SU-DHL-6 (cell line): ENCODE measurements around the gene AQP4.

ENCODE experiments used
- EZH2phosphoT487 ChIP-seq: fragments of 200-600 bp; sonication (generic), shearing (Covaris generic); conservative IDR thresholded peaks from 2 replicates; pipeline ENCODE4 v1.6.1; 2018; ENCODE audit warnings: mild to moderate bottlenecking, antibody characterized with exemption, low read length, moderate library complexity, mixed read lengths
- TF ChIP-seq, protein P1 (sequence below): fragments of 200-600 bp; sonication (generic); IDR thresholded peaks from one replicate; pipeline ENCODE4 v1.5.1; 2017; ENCODE audit warnings: antibody characterized with exemption, mild to moderate bottlenecking, low read length, moderate library complexity; ENCODE audit not compliant: insufficient read depth, poor library complexity, severe bottlenecking

DNA sequence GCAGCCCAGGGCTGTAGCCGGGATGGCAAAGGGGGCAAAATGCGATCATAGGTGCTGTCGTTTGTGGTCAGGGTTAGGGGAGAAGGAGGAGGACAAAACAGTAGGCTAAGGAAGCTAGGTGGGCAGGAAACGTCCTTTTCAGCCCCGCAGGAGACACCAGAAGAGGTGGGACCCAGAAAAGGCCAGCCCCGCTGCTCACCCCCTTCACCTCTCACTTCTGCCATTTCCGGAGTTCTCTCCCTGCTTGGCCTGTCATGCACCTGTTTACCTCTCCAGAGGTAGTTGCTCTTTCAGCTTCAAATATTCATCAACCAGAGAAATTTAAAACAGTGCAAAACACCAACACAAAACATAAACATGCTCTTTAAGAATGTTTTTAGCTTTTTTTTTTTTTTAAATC lies 849 bp downstream of the AQP4 start:
- TF ChIP-seq, protein P1, sequence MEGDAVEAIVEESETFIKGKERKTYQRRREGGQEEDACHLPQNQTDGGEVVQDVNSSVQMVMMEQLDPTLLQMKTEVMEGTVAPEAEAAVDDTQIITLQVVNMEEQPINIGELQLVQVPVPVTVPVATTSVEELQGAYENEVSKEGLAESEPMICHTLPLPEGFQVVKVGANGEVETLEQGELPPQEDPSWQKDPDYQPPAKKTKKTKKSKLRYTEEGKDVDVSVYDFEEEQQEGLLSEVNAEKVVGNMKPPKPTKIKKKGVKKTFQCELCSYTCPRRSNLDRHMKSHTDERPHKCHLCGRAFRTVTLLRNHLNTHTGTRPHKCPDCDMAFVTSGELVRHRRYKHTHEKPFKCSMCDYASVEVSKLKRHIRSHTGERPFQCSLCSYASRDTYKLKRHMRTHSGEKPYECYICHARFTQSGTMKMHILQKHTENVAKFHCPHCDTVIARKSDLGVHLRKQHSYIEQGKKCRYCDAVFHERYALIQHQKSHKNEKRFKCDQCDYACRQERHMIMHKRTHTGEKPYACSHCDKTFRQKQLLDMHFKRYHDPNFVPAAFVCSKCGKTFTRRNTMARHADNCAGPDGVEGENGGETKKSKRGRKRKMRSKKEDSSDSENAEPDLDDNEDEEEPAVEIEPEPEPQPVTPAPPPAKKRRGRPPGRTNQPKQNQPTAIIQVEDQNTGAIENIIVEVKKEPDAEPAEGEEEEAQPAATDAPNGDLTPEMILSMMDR: no peak
- no peak for TF ChIP-seq EZH2phosphoT487
